ENCODE measurements around the gene CBX3. TPM values are rescaled to one million over a fixed set of nuclear protein-coding genes. Genes with fewer than 3 reads are reported as not detected.

CBX3 gene
- total and polyA plus RNA-seq, 2 experiments from 2014 or later: 236 to 249 TPM

- Mint-ChIP-seq H3K27ac (no peak overlapping the region), H3K36me3 (ENCODE audit: low read depth) (peaks cover 70% of the 10 kb centered on the region)
Measured at GRCh38 chr7:26170663-26171062, 30.9 kb upstream of the CBX3 start.

DNA sequence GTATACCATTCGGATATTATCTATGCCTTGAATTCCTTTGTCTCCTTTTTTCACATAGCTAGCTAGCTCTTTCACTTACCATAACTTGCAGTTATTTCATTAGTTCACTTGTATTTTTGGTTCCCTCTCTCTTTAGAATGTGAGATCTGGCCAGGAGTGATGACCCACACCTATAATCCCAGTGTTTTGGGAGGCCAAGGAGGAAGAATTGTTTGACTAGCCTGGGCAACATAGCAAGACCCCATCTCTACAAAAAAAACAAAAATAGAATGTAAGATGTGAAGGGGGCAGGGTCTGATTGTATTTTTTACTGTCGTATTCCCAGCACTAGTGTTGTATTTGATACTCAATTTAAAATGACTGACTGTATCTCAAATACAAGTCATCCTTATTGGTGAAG is 29.9 kb upstream of the CBX3 start:
- H3K9me3 Mint-ChIP-seq: peaks cover 32% of the 10 kb centered on the region
- DNase-seq (ENCODE audit: low spot score) (no peak), ATAC-seq (no peak)
- Histone ChIP-seq H2AFZ (no peak overlapping the region), H3K27ac (ENCODE audit: low read depth) (no peak overlapping the region), H3K4me3 (no peak overlapping the region), H3K36me3 (ENCODE audit: insufficient read depth) (peaks cover 14% of the 10 kb centered on the region), H3K79me2 (replicated peaks; ENCODE audit: insufficient read depth) (peaks cover 96% of the 10 kb centered on the region), H3K27me3 (ENCODE audit: insufficient read depth) (no peaks in the 10 kb centered on the region), H3F3A (replicated peaks; ENCODE audit: low read depth) (no peaks in the 10 kb centered on the region), H3K4me1 (ENCODE audit: insufficient read depth) (peaks cover 25% of the 10 kb centered on the region), H3K9me2 (ENCODE audit: insufficient read depth) (no peaks in the 10 kb centered on the region), H4K20me1 (replicated peaks; ENCODE audit: insufficient read depth) (peaks cover 37% of the 10 kb centered on the region), H3K4me2 (no peak overlapping the region)
- H3K4me3 Mint-ChIP-seq: no peak overlapping the region
- H3K36me3 Mint-ChIP-seq (ENCODE audit: low read depth): peaks cover 75% of the 10 kb centered on the region
- no peak overlapping the region for H3K27ac Mint-ChIP-seq
- peaks cover 3% of the 10 kb centered on the region for H3K27me3 Mint-ChIP-seq (ENCODE audit: insufficient read depth, low read depth, poor library complexity)
- peaks cover 34% of the 10 kb centered on the region for H3K4me1 Mint-ChIP-seq
- TF ChIP-seq STAT1 (IDR thresholded peaks at IDR 0.05; ENCODE audit: unreplicated experiment) (no peak), REST (IDR thresholded peaks at IDR 0.05; ENCODE audit: unreplicated experiment) (no peak), CTCF (conservative IDR thresholded peaks at IDR 0.05; ENCODE audit: low read depth in 2 of 2) (no peak), NANOG (IDR thresholded peaks at IDR 0.05; ENCODE audit: borderline replicate concordance) (no peak), JUNB (IDR thresholded peaks at IDR 0.05; ENCODE audit: unreplicated experiment) (no peak), EZH2phosphoT487 (IDR thresholded peaks at IDR 0.05; ENCODE audit: unreplicated experiment) (no peak), ZNF462 (CRISPR knock-in tag; IDR thresholded peaks at IDR 0.05) (no peak), ZNF114 (CRISPR knock-in tag; IDR thresholded peaks at IDR 0.05) (no peak)
- TF ChIP-seq, protein P1, sequence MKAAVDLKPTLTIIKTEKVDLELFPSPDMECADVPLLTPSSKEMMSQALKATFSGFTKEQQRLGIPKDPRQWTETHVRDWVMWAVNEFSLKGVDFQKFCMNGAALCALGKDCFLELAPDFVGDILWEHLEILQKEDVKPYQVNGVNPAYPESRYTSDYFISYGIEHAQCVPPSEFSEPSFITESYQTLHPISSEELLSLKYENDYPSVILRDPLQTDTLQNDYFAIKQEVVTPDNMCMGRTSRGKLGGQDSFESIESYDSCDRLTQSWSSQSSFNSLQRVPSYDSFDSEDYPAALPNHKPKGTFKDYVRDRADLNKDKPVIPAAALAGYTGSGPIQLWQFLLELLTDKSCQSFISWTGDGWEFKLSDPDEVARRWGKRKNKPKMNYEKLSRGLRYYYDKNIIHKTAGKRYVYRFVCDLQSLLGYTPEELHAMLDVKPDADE (IDR thresholded peaks at IDR 0.05): no peak

More at GRCh38 chr7:26170663-26171062, 30.9 kb upstream of the CBX3 start:
- no peak overlapping the region for H3K4me3 Mint-ChIP-seq
- no peak overlapping the region for H3K4me2 ChIP-seq
- no peaks in the 10 kb centered on the region for H3K9me2 ChIP-seq (ENCODE audit: insufficient read depth)
- H3K9me3 Mint-ChIP-seq: peaks cover 26% of the 10 kb centered on the region
- no peak overlapping the region for H3K4me3 ChIP-seq
- TF ChIP-seq POLR2AphosphoS5 (IDR thresholded peaks at IDR 0.05; ENCODE audit: low read depth): no peak
- TF ChIP-seq NANOG (IDR thresholded peaks at IDR 0.05; ENCODE audit: borderline replicate concordance): no peak
- TF ChIP-seq EZH2 (IDR thresholded peaks at IDR 0.05; ENCODE audit: low read depth, unreplicated experiment): no peak
- TF ChIP-seq STAT1 (IDR thresholded peaks at IDR 0.05; ENCODE audit: unreplicated experiment): no peak
- peaks cover 5% of the 10 kb centered on the region for H3K27me3 Mint-ChIP-seq (ENCODE audit: insufficient read depth, low read depth, poor library complexity)
- H4K20me1 ChIP-seq (replicated peaks; ENCODE audit: insufficient read depth): peaks cover 47% of the 10 kb centered on the region
- H3K27ac ChIP-seq (ENCODE audit: low read depth): no peak overlapping the region
- H3K4me1 ChIP-seq (ENCODE audit: insufficient read depth): peaks cover 34% of the 10 kb centered on the region
- H2AFZ ChIP-seq: no peak overlapping the region
- peaks cover 14% of the 10 kb centered on the region for H3K36me3 ChIP-seq (ENCODE audit: insufficient read depth)
- ATAC-seq: no peak
- H3F3A ChIP-seq (replicated peaks; ENCODE audit: low read depth): no peaks in the 10 kb centered on the region
- H3K4me1 Mint-ChIP-seq: peaks cover 43% of the 10 kb centered on the region
- H3K79me2 ChIP-seq (replicated peaks; ENCODE audit: insufficient read depth): peaks cover 100% of the 10 kb centered on the region
- DNase-seq (ENCODE audit: low spot score): no peak
- H3K27me3 ChIP-seq (ENCODE audit: insufficient read depth): no peaks in the 10 kb centered on the region

Measured in GM23338 (cell line).